ENCODE data around the gene HIGD2A. TPM values are rescaled to one million over a fixed set of nuclear protein-coding genes. Genes with fewer than 3 reads are reported as not detected.
A peak's percentile ranks its signal among the peaks of the same experiment; 100 is the strongest.

The HIGD2A gene
- total RNA-seq, 1 donor from 2014 or later: 104 TPM

GRCh38 chr5:176415952-176416924 lies 27.7 kb downstream of the HIGD2A start, which contains the start of gene CLTB:
TSS of gene CLTB (minus strand) at chr5:176416539. CDS start at chr5:176416363, 176 bp downstream.
- ATAC-seq: peak; percentile 97
- intact Hi-C loops (cut with DNase I): no loop called here
- Histone ChIP-seq H3K27ac (peak within 1 kb of the TSS; percentile 93), H3K4me3 (peak within 1 kb of the TSS; percentile 95), H3K9me3 (no peaks in the 10 kb centered on the region), H3K4me1 (peaks cover 32% of the 10 kb centered on the region), H3K27me3 (no peaks in the 10 kb centered on the region), H3K36me3 (no peaks in the 10 kb centered on the region)
- peak; percentile 96 for DNase-seq
- peak; percentile 65 for TF ChIP-seq CTCF (IDR thresholded peaks at IDR 0.05)

- Histone ChIP-seq H3K4me1 (peaks cover 32% of the 10 kb centered on the region), H3K9me3 (no peaks in the 10 kb centered on the region), H3K36me3 (no peaks in the 10 kb centered on the region), H3K27ac (peak overlapping the region; percentile 66), H3K4me3 (peak overlapping the region; percentile 31), H3K27me3 (no peaks in the 10 kb centered on the region)
- no peak for TF ChIP-seq CTCF (IDR thresholded peaks at IDR 0.05)
- intact Hi-C loops (cut with DNase I): no loop called here
- ATAC-seq: no peak
- DNase-seq: no peak
Measured at GRCh38 chr5:176416965-176417364, 28.4 kb downstream of the HIGD2A start.

- Histone ChIP-seq H3K36me3 (no peaks in the 10 kb centered on the region), H3K27ac (no peak overlapping the region), H3K27me3 (peaks cover 2% of the 10 kb centered on the region), H3K4me1 (peaks cover 30% of the 10 kb centered on the region), H3K9me3 (no peaks in the 10 kb centered on the region), H3K4me3 (no peak overlapping the region)
- TF ChIP-seq CTCF (IDR thresholded peaks at IDR 0.05): no peak
- DNase-seq (no peak), ATAC-seq (no peak)
- intact Hi-C loops (cut with DNase I): no loop called here
Measured at GRCh38 chr5:176418251-176418650, 29.7 kb downstream of the HIGD2A start.

- ATAC-seq (no peak), DNase-seq (no peak)
- H3K4me1 ChIP-seq: peaks cover 12% of the 10 kb centered on the region
- no peaks in the 10 kb centered on the region for H3K36me3 ChIP-seq
- no peaks in the 10 kb centered on the region for H3K9me3 ChIP-seq
- no peak overlapping the region for H3K27ac ChIP-seq
- H3K4me3 ChIP-seq: no peak overlapping the region
- H3K27me3 ChIP-seq: peaks cover 4% of the 10 kb centered on the region
- intact Hi-C loops (cut with DNase I): no loop called here
- no peak for TF ChIP-seq CTCF (IDR thresholded peaks at IDR 0.05)
Measured at GRCh38 chr5:176420086-176420485, 31.5 kb downstream of the HIGD2A start.

GRCh38 chr5:176420972-176421544 lies 32.5 kb downstream of the HIGD2A start:
- Histone ChIP-seq H3K36me3 (no peaks in the 10 kb centered on the region), H3K9me3 (no peaks in the 10 kb centered on the region), H3K27me3 (peaks cover 4% of the 10 kb centered on the region), H3K27ac (no peak overlapping the region), H3K4me1 (peaks cover 5% of the 10 kb centered on the region), H3K4me3 (no peak overlapping the region)
- ATAC-seq: no peak
- intact Hi-C loops (cut with DNase I): no loop called here
- DNase-seq: no peak
- TF ChIP-seq CTCF (IDR thresholded peaks at IDR 0.05): no peak

Measured in upper lobe of right lung (tissue), 1 donor.